Kidney (tissue), 14 donors: ENCODE measurements around the gene TPO. TPM values are rescaled to one million over a fixed set of nuclear protein-coding genes. Genes with fewer than 3 reads are reported as not detected.

Experiments used
- DNase-seq, 5 donors: peaks; one replicate each; pipeline ENCODE4 v3.0.0-alpha.2; 2013 to 2020
- FAIRE-seq: peaks from 2 replicates; lab custom pipeline; 2012; peaks lifted over from hg19 to GRCh38; lab: Jason Lieb, UNC
- H3K27ac ChIP-seq, 2 donors: one replicate each; pipeline ENCODE4 v1.7.0; 2013; ENCODE audit warnings: low read depth in 2 of 2, low read length in 2 of 2, inconsistent platforms in 1 of 2
- H3K27me3 ChIP-seq: one replicate; pipeline ENCODE4 v1.7.1; 2013; ENCODE audit warnings: low read length, inconsistent platforms; ENCODE audit not compliant: control insufficient read depth, insufficient read depth
- H3K36me3 ChIP-seq, 3 donors: one replicate each; pipeline versions ENCODE4 v1.7.0 to v1.7.1; 2013; ENCODE audit warnings: low read length in 3 of 3, control low read depth in 1 of 3, inconsistent platforms in 1 of 3; ENCODE audit not compliant: insufficient read depth in 3 of 3, control insufficient read depth in 2 of 3
- H3K4me1 ChIP-seq, 3 donors: one replicate each; pipeline versions ENCODE4 v1.7.0 to v1.7.1; 2013; ENCODE audit warnings: low read length in 3 of 3, inconsistent platforms in 1 of 3, low read depth in 1 of 3; ENCODE audit not compliant: control insufficient read depth in 2 of 3, insufficient read depth in 2 of 3
- H3K4me3 ChIP-seq, 3 donors: one replicate each; pipeline versions ENCODE4 v1.7.0 to v1.8.1; 2013; ENCODE audit warnings: low read length in 3 of 3, control low read depth in 1 of 3, inconsistent platforms in 1 of 3
- H3K9ac ChIP-seq, 3 donors: one replicate each; pipeline versions ENCODE4 v1.7.0 to v1.7.1; 2013; ENCODE audit warnings: low read length in 3 of 3, control low read depth in 1 of 3, inconsistent platforms in 1 of 3
- H3K9me3 ChIP-seq, 3 donors: one replicate each; pipeline versions ENCODE4 v1.7.0 to v1.7.1; 2013; ENCODE audit warnings: low read length in 3 of 3, control low read depth in 1 of 3, inconsistent platforms in 1 of 3; ENCODE audit not compliant: control insufficient read depth in 2 of 3, insufficient read depth in 1 of 3
- CTCF ChIP-seq: IDR thresholded peaks from 3 replicates; pipeline ENCODE4 v1.5.1; 2012; ENCODE audit warnings: mild to moderate bottlenecking, moderate library complexity, borderline replicate concordance; ENCODE audit not compliant: insufficient read depth; ENCODE audit errors: extremely low read depth
- intact Hi-C: fragments of 100-400 bp; cut with DNase I; formaldehyde crosslinking; loops from one replicate; pipeline ENCODE4 v1.11.1; 2022
- polyA plus RNA-seq: library from polyadenylated mRNA; stranded (reverse); fragments of 350-450 nt; fragmentation: Illumina TruSeq; extraction: RNeasy Lipid Tissue Mini Kit (QIAGEN cat#74804); gene quantifications from one replicate; pipeline ENCODE4 v1.2.3, GENCODE V29; 2014; ENCODE audit warnings: low read depth, low replicate concordance; ENCODE audit not compliant: insufficient read depth
- total RNA-seq: library from RNA; stranded (reverse); fragmentation: NEBNext Ultra II Directional; extraction: Animal tissue kit (Norgen Biotek cat#: 25700); gene quantifications from one replicate; pipeline ENCODE4 v1.2.1, GENCODE V29; 2021
- donor health status: control.
- donor health status: control.
- donor health status: control.
- donor health status: control.
- donor health status: control.
- donor health status: DM: yes; HTN: yes; CAD: no.
- donor health status: Normal renal cell carcinoma (clear cell type).

The TPO gene
- total and polyA plus RNA-seq, 2 donors from 2014 or later: not detected

- no peak for TF ChIP-seq CTCF
- Histone ChIP-seq H3K27me3 (no peaks in the 10 kb centered on the region), H3K9ac (no peak overlapping the region), H3K4me1 (no peaks in the 10 kb centered on the region), H3K36me3 (no peaks in the 10 kb centered on the region), H3K9me3 (no peaks in the 10 kb centered on the region), H3K27ac (no peak overlapping the region), H3K4me3 (no peak overlapping the region)
- no peak for DNase-seq
- intact Hi-C loops: no loop called here
- no peak for FAIRE-seq
Measured at GRCh38 chr2:1437537-1437936, 24.3 kb downstream of the TPO start.

- DNase-seq (no peak), FAIRE-seq (no peak)
- intact Hi-C loops: no loop called here
- H3K4me1 ChIP-seq: no peaks in the 10 kb centered on the region
- no peaks in the 10 kb centered on the region for H3K9me3 ChIP-seq
- H3K27ac ChIP-seq: no peak overlapping the region
- H3K4me3 ChIP-seq: no peak overlapping the region
- TF ChIP-seq CTCF: no peak
- no peaks in the 10 kb centered on the region for H3K36me3 ChIP-seq
- no peaks in the 10 kb centered on the region for H3K27me3 ChIP-seq
- no peak overlapping the region for H3K9ac ChIP-seq
Measured at GRCh38 chr2:1438972-1439371, 25.7 kb downstream of the TPO start.

GRCh38 chr2:1440581-1440980 lies 27.3 kb downstream of the TPO start:
- intact Hi-C loops: no loop called here
- FAIRE-seq: no peak

More at GRCh38 chr2:1440581-1440980, 27.3 kb downstream of the TPO start:
- no peak for TF ChIP-seq CTCF
- no peak for DNase-seq
- no peaks in the 10 kb centered on the region for H3K27me3 ChIP-seq
- no peaks in the 10 kb centered on the region for H3K4me1 ChIP-seq
- H3K9ac ChIP-seq: no peak overlapping the region
- H3K36me3 ChIP-seq: no peaks in the 10 kb centered on the region
- no peak overlapping the region for H3K4me3 ChIP-seq
- H3K9me3 ChIP-seq: no peaks in the 10 kb centered on the region
- no peak overlapping the region for H3K27ac ChIP-seq
